NCI-H510A (cell line): ENCODE measurements around the gene MLXIPL.
"Not testable (repeated sequence)": the region's sequence is repeated elsewhere in the genome, so short reads cannot be mapped to it uniquely, and the experiment has no call there.

ENCODE experiments used
- DNase-seq: peaks from one replicate; lab custom pipeline; 2025; lab: John Stamatoyannopoulos, UW

The MLXIPL gene

GRCh38 chr7:73644688-73645286 is 20.5 kb upstream of the MLXIPL start:
- DNase-seq: no peak

GRCh38 chr7:73642834-73643233 is 18.5 kb upstream of the MLXIPL start:
- DNase-seq: no peak

GRCh38 chr7:73638911-73639310 is 14.6 kb upstream of the MLXIPL start:
- no peak for DNase-seq

- DNase-seq: no peak
These were observed 11.3 kb upstream of the MLXIPL start for GRCh38 chr7:73635428-73636200.

- DNase-seq: no peak
These were observed 9.5 kb upstream of the MLXIPL start for GRCh38 chr7:73633844-73634243.

- DNase-seq: no peak
These were observed 9.0 kb upstream of the MLXIPL start for GRCh38 chr7:73633323-73633722.

- DNase-seq: no peak
These were observed 7.2 kb upstream of the MLXIPL start for GRCh38 chr7:73631558-73631957.

GRCh38 chr7:73628504-73628903 is 4.2 kb upstream of the MLXIPL start:
- DNase-seq: no peak

- no peak for DNase-seq
These were observed 2.5 kb upstream of the MLXIPL start for GRCh38 chr7:73626814-73627213.

- DNase-seq: no peak
These were observed 954 bp upstream of the MLXIPL start for GRCh38 chr7:73625276-73625675.

GRCh38 chr7:73624669-73625001 is 313 bp upstream of the MLXIPL start:
- no peak for DNase-seq

GRCh38 chr7:73622909-73623797 is 1.2 kb downstream of the MLXIPL start:
- no peak for DNase-seq

GRCh38 chr7:73622527-73622908 is 1.8 kb downstream of the MLXIPL start:
- DNase-seq: no peak

- DNase-seq: no peak
These were observed 2.9 kb downstream of the MLXIPL start for GRCh38 chr7:73621168-73622063.

GRCh38 chr7:73619394-73619793 is 4.9 kb downstream of the MLXIPL start:
- DNase-seq: not testable (repeated sequence)

GRCh38 chr7:73618538-73618937 is 5.8 kb downstream of the MLXIPL start:
- DNase-seq: no peak

- DNase-seq: not testable (repeated sequence)
These were observed 6.8 kb downstream of the MLXIPL start for GRCh38 chr7:73617520-73617919.

GRCh38 chr7:73615886-73616285 is 8.4 kb downstream of the MLXIPL start:
- no peak for DNase-seq

- not testable (repeated sequence) for DNase-seq
These were observed 9.4 kb downstream of the MLXIPL start for GRCh38 chr7:73614937-73615336.

GRCh38 chr7:73613954-73614735 is 10.2 kb downstream of the MLXIPL start:
- DNase-seq: no peak
